B cell (primary cell): ENCODE results near the gene MIAT.

Experiments used
- CTCF ChIP-seq: fragments of 200-600 bp; IDR thresholded peaks from one replicate; pipeline ENCODE4 v1.8.0; 2022; ENCODE audit warnings: antibody characterized with exemption, mild to moderate bottlenecking
- EZH2 ChIP-seq: IDR thresholded peaks from 2 replicates; pipeline ENCODE4 v1.6.1; 2012; ENCODE audit warnings: borderline replicate concordance, low read depth, mild to moderate bottlenecking, moderate library complexity, low read length; ENCODE audit not compliant: insufficient read depth, poor library complexity, severe bottlenecking

- no peak for TF ChIP-seq CTCF
- peak; percentile 52 for TF ChIP-seq EZH2
Measured at GRCh38 chr22:26656891-26657851, at the start of gene MIAT.
